K562 (cell line): ENCODE measurements around the gene CWC22. TPM values are rescaled to one million over a fixed set of nuclear protein-coding genes. Genes with fewer than 3 reads are reported as not detected.

Source experiments
- CC2D1A ChIP-seq: fragments of 450-650 bp; IDR thresholded peaks from 2 replicates; pipeline ENCODE4 v1.6.1; 2017; ENCODE audit warnings: mild to moderate bottlenecking
- CHD4 ChIP-seq: fragments of 200-600 bp; sonication (generic); IDR thresholded peaks from 3 replicates; pipeline ENCODE4 v1.6.1; 2012; ENCODE audit warnings: low read depth, mild to moderate bottlenecking, mixed read lengths, low read length, inconsistent platforms; ENCODE audit not compliant: insufficient read depth, insufficient replicate concordance, poor library complexity, severe bottlenecking
- JUN ChIP-seq, 2 experiments: sonication (generic) in 1 of 2; formaldehyde crosslinking in 1 of 2; IDR thresholded peaks; 2 replicates each; pipeline versions ENCODE4 v1.6.1 to v1.8.0; 2012 to 2022; ENCODE audit warnings: borderline replicate concordance in 2 of 2, mild to moderate bottlenecking in 2 of 2, improper control_type of control experiment in 1 of 2, low read depth in 1 of 2, low read length in 1 of 2, missing genetic modification reagents in 1 of 2
- MYBL2 ChIP-seq, 2 experiments: fragments of 450-650 bp in 1 of 2; sonication (generic) in 1 of 2; formaldehyde crosslinking in 1 of 2; IDR thresholded peaks; 2 replicates each; pipeline versions ENCODE4 v1.6.1 to v1.8.1; 2017 to 2022; ENCODE audit warnings: borderline replicate concordance in 1 of 2, inconsistent platforms in 1 of 2, low read depth in 1 of 2, mild to moderate bottlenecking in 1 of 2, missing genetic modification reagents in 1 of 2, moderate library complexity in 1 of 2
- SMARCE1 ChIP-seq: fragments of 450-650 bp; IDR thresholded peaks from 2 replicates; pipeline ENCODE4 v1.7.1; 2016; ENCODE audit warnings: mild to moderate bottlenecking
- polyA plus RNA-seq, 8 experiments: library from polyadenylated mRNA; depleted of rRNA in 4 of 8; stranded (reverse) in 5 of 8; unstranded in 3 of 8; fragments of >200 nt; fragmentation: Nextera tagmentation in 2 of 8; fragmentation: Illumina TruSeq in 1 of 8; extraction: Ambion mirVana in 2 of 8; extraction: Trizol in 1 of 8; gene quantifications; 2 replicates each; pipeline versions ENCODE4 v1.2.1 to v1.2.3, GENCODE V29; 2011 to 2014; ENCODE audit warnings: inconsistent platforms in 1 of 8, missing spikeins in 1 of 8
- total RNA-seq, 7 experiments: library from RNA; depleted of rRNA in 6 of 7; stranded (reverse); fragments of >200 nt in 6 of 7; fragmentation: Illumina TruSeq in 2 of 7; extraction: Trizol in 2 of 7; gene quantifications; 2 replicates each; pipeline versions ENCODE4 v1.2.1 to v1.2.3, GENCODE V29; 2011 to 2021; ENCODE audit warnings: low replicate concordance in 1 of 7
- TF ChIP-seq, protein P1 (sequence below): fragments of 450-650 bp; IDR thresholded peaks from 2 replicates; pipeline ENCODE4 v1.6.1; 2017; ENCODE audit warnings: mild to moderate bottlenecking, moderate library complexity
- TF ChIP-seq, protein P2 (sequence below): fragments of 200-800 bp; sonication (Bioruptor generic); IDR thresholded peaks from 2 replicates; pipeline ENCODE4 v1.6.1; 2017; ENCODE audit warnings: missing genetic modification characterization, missing compliant biosample characterization

Gene CWC22
- total and polyA plus RNA-seq, 9 of the 15 experiments (the other 6 are each of a cell fraction or from before 2014, with no cell fraction given) = 14.5 to 54.2 (median 36.7) TPM

DNA sequence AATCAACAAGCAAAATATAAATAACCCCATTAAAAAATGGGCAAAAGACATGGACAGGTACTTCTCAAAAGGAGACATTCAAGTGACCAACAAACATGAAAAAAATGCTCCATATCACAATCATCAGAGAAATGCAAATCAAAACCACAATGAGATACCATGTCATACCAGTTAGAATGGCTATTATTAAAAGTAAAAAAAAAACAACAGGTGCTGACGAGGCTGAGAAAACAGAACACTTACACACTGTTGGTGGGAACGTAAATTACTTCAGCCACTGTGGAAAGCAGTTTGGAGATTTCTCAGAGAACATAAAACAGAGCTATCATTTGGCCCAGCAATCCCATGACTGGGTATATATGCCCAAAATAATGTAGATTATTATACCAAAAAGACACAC is 69.1 kb downstream of the CWC22 start (continued):
- TF ChIP-seq, protein P1, sequence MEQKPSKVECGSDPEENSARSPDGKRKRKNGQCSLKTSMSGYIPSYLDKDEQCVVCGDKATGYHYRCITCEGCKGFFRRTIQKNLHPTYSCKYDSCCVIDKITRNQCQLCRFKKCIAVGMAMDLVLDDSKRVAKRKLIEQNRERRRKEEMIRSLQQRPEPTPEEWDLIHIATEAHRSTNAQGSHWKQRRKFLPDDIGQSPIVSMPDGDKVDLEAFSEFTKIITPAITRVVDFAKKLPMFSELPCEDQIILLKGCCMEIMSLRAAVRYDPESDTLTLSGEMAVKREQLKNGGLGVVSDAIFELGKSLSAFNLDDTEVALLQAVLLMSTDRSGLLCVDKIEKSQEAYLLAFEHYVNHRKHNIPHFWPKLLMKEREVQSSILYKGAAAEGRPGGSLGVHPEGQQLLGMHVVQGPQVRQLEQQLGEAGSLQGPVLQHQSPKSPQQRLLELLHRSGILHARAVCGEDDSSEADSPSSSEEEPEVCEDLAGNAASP = no peak
- no peak for TF ChIP-seq SMARCE1
- TF ChIP-seq, protein P2, sequence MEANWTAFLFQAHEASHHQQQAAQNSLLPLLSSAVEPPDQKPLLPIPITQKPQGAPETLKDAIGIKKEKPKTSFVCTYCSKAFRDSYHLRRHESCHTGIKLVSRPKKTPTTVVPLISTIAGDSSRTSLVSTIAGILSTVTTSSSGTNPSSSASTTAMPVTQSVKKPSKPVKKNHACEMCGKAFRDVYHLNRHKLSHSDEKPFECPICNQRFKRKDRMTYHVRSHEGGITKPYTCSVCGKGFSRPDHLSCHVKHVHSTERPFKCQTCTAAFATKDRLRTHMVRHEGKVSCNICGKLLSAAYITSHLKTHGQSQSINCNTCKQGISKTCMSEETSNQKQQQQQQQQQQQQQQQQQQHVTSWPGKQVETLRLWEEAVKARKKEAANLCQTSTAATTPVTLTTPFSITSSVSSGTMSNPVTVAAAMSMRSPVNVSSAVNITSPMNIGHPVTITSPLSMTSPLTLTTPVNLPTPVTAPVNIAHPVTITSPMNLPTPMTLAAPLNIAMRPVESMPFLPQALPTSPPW (CRISPR knock-in tag) = no peak
- TF ChIP-seq MYBL2 (IDR thresholded peaks at IDR 0.05; ENCODE audit: low read depth) = no peak
- TF ChIP-seq MYBL2 (CRISPR knock-in tag; IDR thresholded peaks at IDR 0.05; ENCODE audit: borderline replicate concordance) = no peak
- no peak for TF ChIP-seq CHD4
- TF ChIP-seq JUN (IDR thresholded peaks at IDR 0.05; ENCODE audit: borderline replicate concordance, low read depth, low read length) = no peak
- TF ChIP-seq JUN (CRISPR knock-in tag; IDR thresholded peaks at IDR 0.05; ENCODE audit: borderline replicate concordance) = no peak
- no peak for TF ChIP-seq CC2D1A
